ENCODE results near the gene HYOU1. TPM values are rescaled to one million over a fixed set of nuclear protein-coding genes. Genes with fewer than 3 reads are reported as not detected.
"Not testable (repeated sequence)": the region's sequence is repeated elsewhere in the genome, so short reads cannot be mapped to it uniquely, and the experiment has no call there.

HYOU1 gene
- total RNA-seq, 4 donors from 2014 or later: 10.8 to 91.4 (median 61.2) TPM

- Histone ChIP-seq H3K4me3 (no peak overlapping the region), H3K4me1 (no peaks in the 10 kb centered on the region), H3K36me3 (no peaks in the 10 kb centered on the region), H3K27me3 (no peaks in the 10 kb centered on the region), H3K27ac (no peak overlapping the region), H3K9me3 (no peaks in the 10 kb centered on the region)
- intact Hi-C loops (cut with DNase I; ENCODE audit: low total_unique reads): no loop called here
- TF ChIP-seq CTCF (IDR thresholded peaks at IDR 0.05): no peak
- no peak for TF ChIP-seq POLR2A (IDR thresholded peaks at IDR 0.05)
- DNase-seq: no peak
Measured at GRCh38 chr11:119042927-119043326, 14.1 kb downstream of the HYOU1 start.

GRCh38 chr11:119041821-119042514 is 15.0 kb downstream of the HYOU1 start:
- intact Hi-C loops (cut with DNase I; ENCODE audit: low total_unique reads): no loop called here
- no peak for DNase-seq
- TF ChIP-seq POLR2A (IDR thresholded peaks at IDR 0.05): no peak
- no peak for TF ChIP-seq CTCF (IDR thresholded peaks at IDR 0.05)
- no peak overlapping the region for H3K27ac ChIP-seq
- no peaks in the 10 kb centered on the region for H3K4me1 ChIP-seq
- no peaks in the 10 kb centered on the region for H3K36me3 ChIP-seq
- no peaks in the 10 kb centered on the region for H3K27me3 ChIP-seq
- H3K9me3 ChIP-seq: no peaks in the 10 kb centered on the region
- no peak overlapping the region for H3K4me3 ChIP-seq

GRCh38 chr11:119039471-119039870 is 17.5 kb downstream of the HYOU1 start:
- H3K4me3 ChIP-seq; H3K27ac ChIP-seq; H3K27me3 ChIP-seq; H3K9me3 ChIP-seq; intact Hi-C loops (cut with DNase I; ENCODE audit: low total_unique reads); DNase-seq; H3K36me3 ChIP-seq; H3K4me1 ChIP-seq: not testable (repeated sequence)

- intact Hi-C loops (cut with DNase I; ENCODE audit: low total_unique reads): no loop called here
- TF ChIP-seq CTCF (IDR thresholded peaks at IDR 0.05) (no peak), POLR2A (IDR thresholded peaks at IDR 0.05) (no peak)
- no peaks in the 10 kb centered on the region for H3K4me1 ChIP-seq
- no peak for DNase-seq
- no peak overlapping the region for H3K27ac ChIP-seq
- no peaks in the 10 kb centered on the region for H3K36me3 ChIP-seq
- no peaks in the 10 kb centered on the region for H3K9me3 ChIP-seq
- H3K4me3 ChIP-seq: no peak overlapping the region
- no peaks in the 10 kb centered on the region for H3K27me3 ChIP-seq
Measured at GRCh38 chr11:119038884-119039283, 18.1 kb downstream of the HYOU1 start.

- Histone ChIP-seq H3K4me1 (no peaks in the 10 kb centered on the region), H3K27me3 (no peaks in the 10 kb centered on the region), H3K4me3 (no peak overlapping the region), H3K27ac (no peak overlapping the region), H3K9me3 (no peaks in the 10 kb centered on the region), H3K36me3 (no peaks in the 10 kb centered on the region)
- DNase-seq: no peak
- intact Hi-C loops (cut with DNase I; ENCODE audit: low total_unique reads): no loop called here
- TF ChIP-seq POLR2A (IDR thresholded peaks at IDR 0.05): no peak
Measured at GRCh38 chr11:119034813-119035212, 22.2 kb downstream of the HYOU1 start.

- H3K4me3 ChIP-seq; H3K36me3 ChIP-seq; H3K27me3 ChIP-seq; H3K9me3 ChIP-seq; intact Hi-C loops (cut with DNase I; ENCODE audit: low total_unique reads); DNase-seq; H3K4me1 ChIP-seq; H3K27ac ChIP-seq: not testable (repeated sequence)
Measured at GRCh38 chr11:119033421-119033820, 23.6 kb downstream of the HYOU1 start.

GRCh38 chr11:119031912-119032280 is 25.1 kb downstream of the HYOU1 start:
- Histone ChIP-seq H3K4me1 (no peaks in the 10 kb centered on the region), H3K27ac (no peak overlapping the region), H3K27me3 (no peaks in the 10 kb centered on the region), H3K36me3 (no peaks in the 10 kb centered on the region), H3K4me3 (no peak overlapping the region), H3K9me3 (no peaks in the 10 kb centered on the region)
- no peak for DNase-seq
- TF ChIP-seq POLR2A (IDR thresholded peaks at IDR 0.05) (no peak), CTCF (IDR thresholded peaks at IDR 0.05) (no peak)
- intact Hi-C loops (cut with DNase I; ENCODE audit: low total_unique reads): no loop called here

Measured in uterus (tissue), 4 donors.